CD8-positive, alpha-beta memory T cell (primary cell): ENCODE measurements around the gene NFASC. TPM values are rescaled to one million over a fixed set of nuclear protein-coding genes. Genes with fewer than 3 reads are reported as not detected.

ENCODE experiments used
- CTCF ChIA-PET: fragments of 350-600 bp; sonication (Branson Sonifier 250); formaldehyde crosslinking; loops from one replicate; lab custom pipeline; 2021; ENCODE audit warnings: antibody characterized with exemption; lab: Charles Lee
- POLR2A ChIA-PET: fragments of 350-600 bp; sonication (Branson Sonifier 250); formaldehyde crosslinking; loops from one replicate; lab custom pipeline; 2021; ENCODE audit warnings: antibody characterized with exemption; lab: Charles Lee
- DNase-seq, 5 donors: peaks; one replicate each; pipeline versions ENCODE4 v3.0.0 to v3.0.0-alpha.2; 2020 to 2022; ENCODE audit warnings: mixed read lengths in 1 of 5
- H3K27ac ChIP-seq: one replicate; pipeline ENCODE4 v1.7.0; 2013; ENCODE audit warnings: low read depth, mild to moderate bottlenecking, low read length, moderate library complexity
- H3K27me3 ChIP-seq: 2 replicates; pipeline ENCODE4 v1.7.0; 2013; ENCODE audit warnings: low read length, mild to moderate bottlenecking; ENCODE audit not compliant: insufficient read depth, poor library complexity, severe bottlenecking
- H3K36me3 ChIP-seq: 2 replicates; pipeline ENCODE4 v1.7.0; 2013; ENCODE audit warnings: mild to moderate bottlenecking, low read length, moderate library complexity; ENCODE audit not compliant: insufficient read depth
- H3K4me1 ChIP-seq: 2 replicates; pipeline ENCODE4 v1.7.0; 2013; ENCODE audit warnings: mild to moderate bottlenecking, low read length, moderate library complexity; ENCODE audit not compliant: insufficient read depth
- H3K4me3 ChIP-seq: 2 replicates; pipeline ENCODE4 v1.7.0; 2013; ENCODE audit warnings: mild to moderate bottlenecking, low read length
- H3K9me3 ChIP-seq: 2 replicates; pipeline ENCODE4 v1.7.0; 2013; ENCODE audit warnings: mild to moderate bottlenecking, low read length
- H3K27ac Mint-ChIP-seq, 8 donors: one replicate each; pipeline ENCODE4 v1.8.0; 2020 to 2021; ENCODE audit warnings: mixed read lengths in 8 of 8, mild to moderate bottlenecking in 6 of 8, inconsistent platforms in 3 of 8, moderate library complexity in 3 of 8
- H3K27me3 Mint-ChIP-seq, 2 donors: one replicate each; pipeline ENCODE4 v1.8.0; 2020 to 2021; ENCODE audit warnings: mixed read lengths in 2 of 2, mild to moderate bottlenecking in 1 of 2, moderate library complexity in 1 of 2
- H3K36me3 Mint-ChIP-seq, 3 donors: one replicate each; pipeline ENCODE4 v1.8.0; 2020 to 2021; ENCODE audit warnings: mixed read lengths in 3 of 3, inconsistent platforms in 1 of 3, mild to moderate bottlenecking in 1 of 3
- H3K4me1 Mint-ChIP-seq, 3 donors: one replicate each; pipeline ENCODE4 v1.8.0; 2020 to 2021; ENCODE audit warnings: mixed read lengths in 3 of 3, inconsistent platforms in 1 of 3, mild to moderate bottlenecking in 1 of 3
- H3K4me3 Mint-ChIP-seq, 7 donors: one replicate each; pipeline ENCODE4 v1.8.0; 2020 to 2021; ENCODE audit warnings: mixed read lengths in 7 of 7, mild to moderate bottlenecking in 6 of 7, moderate library complexity in 4 of 7, inconsistent platforms in 2 of 7
- H3K9me3 Mint-ChIP-seq, 5 donors: one replicate each; pipeline ENCODE4 v1.8.0; 2020 to 2022; ENCODE audit warnings: mixed read lengths in 5 of 5, mild to moderate bottlenecking in 3 of 5, moderate library complexity in 2 of 5, inconsistent platforms in 1 of 5
- polyA plus RNA-seq: library from polyadenylated mRNA; unstranded; fragments of 300-500 nt; fragmentation: Illumina TruSeq; gene quantifications from one replicate; pipeline ENCODE4 v1.2.3, GENCODE V29; 2021
- total RNA-seq, 2 experiments: library from RNA; stranded (reverse); gene quantifications; one replicate each; pipeline ENCODE4 v1.2.3, GENCODE V29; 2021

Gene NFASC
- total and polyA plus RNA-seq, 3 experiments from 2014 or later, result 0.11 to 0.16 TPM; not detected in 1

DNA sequence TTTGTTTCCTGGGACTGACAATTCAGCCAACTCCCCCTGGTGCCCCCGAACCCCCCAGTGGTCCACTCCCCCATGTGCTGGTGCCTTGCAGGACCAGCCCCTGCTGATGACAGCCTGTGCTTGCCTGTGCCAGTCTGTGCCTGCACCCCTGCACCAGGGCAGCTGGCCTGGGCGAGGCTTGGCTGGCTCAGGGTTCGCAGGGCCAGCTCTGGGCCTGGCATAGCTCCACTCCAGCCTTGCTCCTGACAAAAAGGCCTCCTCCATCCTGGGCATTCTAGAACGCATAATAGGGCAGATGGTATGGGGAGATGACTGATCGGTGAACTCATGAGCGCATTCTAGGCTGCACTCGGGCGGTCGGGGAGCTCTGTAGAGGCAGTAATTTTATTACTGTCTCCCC, 177.7 kb downstream of the NFASC start:
- no peaks in the 10 kb centered on the region for H3K4me1 Mint-ChIP-seq
- ChIA-PET CTCF (interaction anchor here (1.3 kb wide), 1 partner anchor 13 kb away, joined by 3 read pairs; no protein-coding TSS in a partner anchor), POLR2A (no interaction called here)
- H3K4me3 Mint-ChIP-seq, result no peak overlapping the region
- Histone ChIP-seq H3K4me1 (no peaks in the 10 kb centered on the region), H3K27me3 (peaks cover 23% of the 10 kb centered on the region), H3K36me3 (no peaks in the 10 kb centered on the region), H3K27ac (no peak overlapping the region), H3K9me3 (no peaks in the 10 kb centered on the region), H3K4me3 (no peak overlapping the region)
- no peak overlapping the region for H3K27ac Mint-ChIP-seq
- H3K27me3 Mint-ChIP-seq, result peaks cover 23 to 58% of the 10 kb centered on the region in 2 donors
- no peak for DNase-seq
- H3K36me3 Mint-ChIP-seq, result no peaks in the 10 kb centered on the region
- no peaks in the 10 kb centered on the region for H3K9me3 Mint-ChIP-seq

DNA sequence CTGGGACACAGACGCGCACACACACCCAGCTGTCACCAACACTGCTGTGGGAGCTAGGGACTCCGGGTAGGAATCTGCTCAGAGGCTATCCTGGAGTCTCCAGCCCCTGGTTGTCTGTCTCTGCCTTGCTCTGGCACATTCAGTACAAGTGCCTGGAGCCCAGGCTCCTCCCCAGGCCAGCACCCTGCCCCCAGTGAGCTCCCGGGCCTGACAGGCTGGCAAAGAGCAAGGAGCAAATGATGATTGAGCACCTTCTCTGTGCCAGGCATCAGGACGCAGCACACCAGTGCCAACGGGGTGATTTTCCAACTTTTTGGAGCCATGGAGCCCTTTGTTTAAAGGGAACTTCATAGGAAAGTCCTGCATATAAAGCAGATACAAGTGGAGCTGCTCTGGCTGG, 178.8 kb downstream of the NFASC start:
- H3K27me3 ChIP-seq, result peaks cover 12% of the 10 kb centered on the region
- H3K4me1 Mint-ChIP-seq, result no peaks in the 10 kb centered on the region
- no peaks in the 10 kb centered on the region for H3K9me3 ChIP-seq
- no peak overlapping the region for H3K27ac ChIP-seq
- H3K27ac Mint-ChIP-seq, result no peak overlapping the region
- H3K36me3 ChIP-seq, result no peaks in the 10 kb centered on the region
- no peak overlapping the region for H3K4me3 Mint-ChIP-seq
- CTCF ChIA-PET, result interaction anchor here (1.3 kb wide), 1 partner anchor 12 kb away, joined by 3 read pairs; no protein-coding TSS in a partner anchor
- no peaks in the 10 kb centered on the region for H3K4me1 ChIP-seq
- DNase-seq, result no peak
- no peaks in the 10 kb centered on the region for H3K9me3 Mint-ChIP-seq
- no peaks in the 10 kb centered on the region for H3K36me3 Mint-ChIP-seq
- peaks cover 17 to 58% of the 10 kb centered on the region in 2 donors for H3K27me3 Mint-ChIP-seq
- no peak overlapping the region for H3K4me3 ChIP-seq
- POLR2A ChIA-PET, result no interaction called here

DNA sequence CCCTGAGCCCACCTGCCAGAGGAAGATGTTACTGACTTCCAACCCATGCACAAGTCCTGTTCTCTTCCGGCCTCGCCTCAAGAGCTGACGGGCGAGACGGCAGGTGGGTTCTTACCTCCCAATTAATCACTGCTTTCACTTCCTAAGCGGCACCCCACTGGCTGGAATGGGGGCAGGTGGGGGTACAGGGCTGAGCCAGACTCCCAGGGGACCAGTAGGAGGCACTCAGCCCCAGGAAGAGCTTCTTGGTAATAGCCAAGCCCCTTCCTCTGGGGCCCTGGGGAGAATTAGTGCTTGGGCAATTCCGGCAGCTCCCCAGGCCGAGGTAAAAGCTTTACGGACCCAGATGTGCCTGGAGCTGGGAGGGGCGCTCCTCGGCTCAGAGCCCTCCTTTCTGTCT, 182.0 kb downstream of the NFASC start:
- POLR2A ChIA-PET, result no interaction called here
- H3K4me3 ChIP-seq, result no peak overlapping the region
- DNase-seq, result no peak
- H3K9me3 ChIP-seq, result no peaks in the 10 kb centered on the region
- H3K27ac Mint-ChIP-seq, result no peak overlapping the region
- H3K9me3 Mint-ChIP-seq, result no peaks in the 10 kb centered on the region
- H3K36me3 Mint-ChIP-seq, result no peaks in the 10 kb centered on the region
- CTCF ChIA-PET, result interaction anchor here (1.4 kb wide), 1 partner anchor 10 kb away, joined by 4 read pairs; no protein-coding TSS in a partner anchor
- no peaks in the 10 kb centered on the region for H3K36me3 ChIP-seq
- no peaks in the 10 kb centered on the region for H3K4me1 ChIP-seq
- H3K27me3 ChIP-seq, result no peaks in the 10 kb centered on the region
- H3K4me3 Mint-ChIP-seq, result no peak overlapping the region
- peaks cover 4 to 35% of the 10 kb centered on the region in 2 donors for H3K27me3 Mint-ChIP-seq
- no peaks in the 10 kb centered on the region for H3K4me1 Mint-ChIP-seq
- no peak overlapping the region for H3K27ac ChIP-seq

DNA sequence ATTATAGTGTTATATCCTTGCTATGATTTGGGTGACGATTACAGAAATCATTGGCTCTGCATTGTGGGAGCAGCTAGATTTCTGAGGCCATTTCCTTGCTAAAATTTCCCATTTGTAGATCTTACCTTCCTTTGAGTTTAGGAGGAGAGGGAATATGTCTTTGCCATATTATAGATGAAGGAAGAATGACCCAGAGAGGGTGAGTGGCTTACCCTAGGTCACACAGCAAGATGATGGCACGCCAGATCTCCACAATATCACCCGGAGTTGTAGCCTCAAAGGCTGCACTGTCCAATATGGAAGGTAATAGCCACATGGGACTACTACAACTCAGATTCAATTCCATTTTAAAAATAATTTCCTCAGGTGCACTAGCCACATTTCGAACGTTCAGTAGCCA, 182.6 kb downstream of the NFASC start:
- H3K9me3 Mint-ChIP-seq, result no peaks in the 10 kb centered on the region
- ChIA-PET CTCF (interaction anchor here (1.4 kb wide), 1 partner anchor 10 kb away, joined by 4 read pairs; no protein-coding TSS in a partner anchor), POLR2A (no interaction called here)
- H3K27ac ChIP-seq, result no peak overlapping the region
- no peak overlapping the region for H3K4me3 ChIP-seq
- no peak overlapping the region for H3K4me3 Mint-ChIP-seq
- no peaks in the 10 kb centered on the region for H3K36me3 Mint-ChIP-seq
- no peaks in the 10 kb centered on the region for H3K36me3 ChIP-seq
- no peaks in the 10 kb centered on the region for H3K4me1 ChIP-seq
- H3K27me3 Mint-ChIP-seq, result peaks cover 1 to 30% of the 10 kb centered on the region in 2 donors
- H3K27ac Mint-ChIP-seq, result no peak overlapping the region
- H3K27me3 ChIP-seq, result no peaks in the 10 kb centered on the region
- DNase-seq, result no peak
- no peaks in the 10 kb centered on the region for H3K9me3 ChIP-seq
- H3K4me1 Mint-ChIP-seq, result no peaks in the 10 kb centered on the region

DNA sequence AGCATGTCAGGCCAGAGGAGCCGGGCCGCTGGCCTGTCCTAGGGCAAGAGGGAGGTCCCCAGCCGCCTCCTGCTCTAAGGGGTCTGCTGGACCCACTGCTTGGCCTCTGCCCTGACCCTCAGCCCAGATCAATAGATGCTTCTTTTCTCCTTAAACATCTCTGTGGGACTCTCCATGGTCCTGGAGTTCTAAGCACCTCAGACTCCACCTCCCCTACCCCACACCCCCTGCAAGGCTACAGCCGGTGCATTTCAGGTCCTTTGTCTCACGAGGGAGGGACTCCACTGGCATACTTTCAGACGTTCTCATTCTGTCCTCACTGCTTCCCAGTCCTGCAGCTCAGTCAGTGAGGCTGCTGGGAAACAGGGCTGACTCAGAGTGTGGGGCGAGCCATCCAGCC, 183.4 kb downstream of the NFASC start:
- Mint-ChIP-seq H3K4me1 (no peaks in the 10 kb centered on the region), H3K4me3 (no peak overlapping the region), H3K27me3 (peaks cover 1 to 25% of the 10 kb centered on the region in 2 donors), H3K36me3 (no peaks in the 10 kb centered on the region), H3K9me3 (no peaks in the 10 kb centered on the region), H3K27ac (no peak overlapping the region)
- H3K36me3 ChIP-seq, result no peaks in the 10 kb centered on the region
- H3K4me1 ChIP-seq, result no peaks in the 10 kb centered on the region
- H3K4me3 ChIP-seq, result no peak overlapping the region
- POLR2A ChIA-PET, result no interaction called here
- H3K27ac ChIP-seq, result no peak overlapping the region
- CTCF ChIA-PET, result interaction anchor here (1.4 kb wide), 1 partner anchor 9 kb away, joined by 4 read pairs; no protein-coding TSS in a partner anchor
- H3K9me3 ChIP-seq, result no peaks in the 10 kb centered on the region
- DNase-seq, result no peak
- H3K27me3 ChIP-seq, result no peaks in the 10 kb centered on the region

DNA sequence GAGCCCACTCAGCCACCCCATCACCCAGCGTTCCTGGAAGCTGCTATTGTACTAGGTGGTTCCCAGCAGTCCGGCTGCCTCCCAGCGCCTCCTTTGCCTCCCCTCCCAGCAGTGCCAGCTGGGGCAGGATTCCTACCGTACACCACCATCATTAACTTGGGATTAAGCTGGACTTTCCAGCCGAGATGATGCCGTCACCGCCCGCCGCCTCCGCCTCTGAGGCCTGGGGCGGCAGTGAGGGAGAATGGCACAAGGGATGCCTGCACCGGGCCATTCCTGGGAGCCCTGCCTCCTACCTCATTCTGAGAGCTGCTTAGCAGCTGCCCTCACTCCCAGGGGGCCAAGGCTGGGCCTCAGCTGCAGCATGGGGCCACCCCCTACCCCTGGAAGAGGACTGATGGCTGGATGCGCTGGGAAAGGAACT, 185.5 kb downstream of the NFASC start:
- Mint-ChIP-seq H3K27ac (no peak overlapping the region), H3K36me3 (no peaks in the 10 kb centered on the region), H3K4me1 (no peaks in the 10 kb centered on the region), H3K4me3 (no peak overlapping the region), H3K27me3 (peaks cover 0 to 12% of the 10 kb centered on the region in 2 donors), H3K9me3 (no peaks in the 10 kb centered on the region)
- H3K9me3 ChIP-seq, result no peaks in the 10 kb centered on the region
- no peak overlapping the region for H3K4me3 ChIP-seq
- no peak for DNase-seq
- H3K36me3 ChIP-seq, result no peaks in the 10 kb centered on the region
- no peaks in the 10 kb centered on the region for H3K27me3 ChIP-seq
- CTCF ChIA-PET, result no interaction called here
- H3K4me1 ChIP-seq, result no peaks in the 10 kb centered on the region
- POLR2A ChIA-PET, result no interaction called here
- no peak overlapping the region for H3K27ac ChIP-seq

DNA sequence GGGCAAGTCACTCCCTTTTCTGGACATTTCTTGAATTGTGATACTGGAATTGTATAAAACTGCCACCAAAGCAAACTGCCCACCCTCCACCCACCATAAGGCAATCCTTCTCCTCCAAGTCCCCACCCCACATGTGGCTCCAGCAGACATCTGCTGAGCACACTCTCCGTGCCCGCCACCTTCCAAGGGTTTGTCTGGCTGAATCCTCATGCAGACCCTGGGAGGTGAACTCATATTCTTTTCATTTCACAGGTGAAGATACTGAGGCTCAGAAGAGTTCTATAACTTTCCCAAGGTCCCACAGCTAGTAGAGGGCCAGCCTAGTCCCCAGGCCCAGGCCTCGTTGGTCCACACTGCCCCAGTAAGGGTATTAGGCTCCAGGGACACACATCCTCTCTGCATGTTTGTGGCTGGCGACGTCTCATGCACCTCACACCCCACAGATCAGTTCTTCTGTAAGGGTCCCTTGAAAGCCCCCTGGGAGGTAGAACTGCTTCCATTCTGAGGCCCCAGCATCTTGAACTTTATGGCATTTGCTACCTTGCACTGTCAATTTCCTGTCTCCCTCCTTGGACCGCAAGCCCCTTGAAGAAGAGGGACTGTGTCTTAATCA, 186.4 kb downstream of the NFASC start:
- Mint-ChIP-seq H3K9me3 (no peaks in the 10 kb centered on the region), H3K4me1 (no peaks in the 10 kb centered on the region)
- CTCF ChIA-PET, result no interaction called here

DNA sequence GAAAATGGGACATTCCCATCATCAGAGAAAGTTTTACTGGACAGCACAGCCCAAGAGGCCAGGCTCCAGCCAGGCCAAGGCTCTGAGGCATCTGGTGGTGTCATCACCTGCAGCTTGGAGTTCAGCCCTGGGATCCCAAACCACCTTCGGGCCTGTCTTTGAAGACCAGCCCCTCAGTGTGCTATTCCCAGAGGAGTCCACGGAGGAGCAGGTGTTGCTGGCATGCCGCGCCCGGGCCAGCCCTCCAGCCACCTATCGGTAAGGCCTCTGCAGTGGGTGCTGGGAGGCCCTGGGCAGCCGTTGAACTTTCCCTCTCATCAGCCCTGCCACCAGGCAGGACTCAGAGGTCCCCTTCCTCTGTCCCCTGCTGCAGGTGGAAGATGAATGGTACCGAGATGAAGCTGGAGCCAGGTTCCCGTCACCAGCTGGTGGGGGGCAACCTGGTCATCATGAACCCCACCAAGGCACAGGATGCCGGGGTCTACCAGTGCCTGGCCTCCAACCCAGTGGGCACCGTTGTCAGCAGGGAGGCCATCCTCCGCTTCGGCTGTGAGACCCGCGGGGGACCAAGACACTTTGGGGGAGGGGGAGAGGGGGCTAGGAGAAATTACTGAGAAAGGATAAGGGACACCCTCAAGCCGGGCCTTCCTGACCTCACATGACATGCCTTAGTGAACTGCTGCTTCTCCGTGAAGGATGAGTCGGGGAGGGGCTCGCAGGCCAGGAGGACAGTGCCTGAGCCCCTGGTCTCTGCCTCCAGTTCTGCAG, 187.3 kb downstream of the NFASC start:
- H3K27me3 Mint-ChIP-seq, result peaks cover 0 to 11% of the 10 kb centered on the region in 2 donors
- Histone ChIP-seq H3K36me3 (no peaks in the 10 kb centered on the region), H3K27ac (no peak overlapping the region), H3K9me3 (no peaks in the 10 kb centered on the region), H3K4me1 (no peaks in the 10 kb centered on the region), H3K27me3 (no peaks in the 10 kb centered on the region), H3K4me3 (no peak overlapping the region)
- no peak overlapping the region for H3K4me3 Mint-ChIP-seq
- ChIA-PET POLR2A (no interaction called here), CTCF (no interaction called here)
- no peak for DNase-seq
- no peaks in the 10 kb centered on the region for H3K9me3 Mint-ChIP-seq
- no peaks in the 10 kb centered on the region for H3K4me1 Mint-ChIP-seq
- no peak overlapping the region for H3K27ac Mint-ChIP-seq
- H3K36me3 Mint-ChIP-seq, result no peaks in the 10 kb centered on the region

More for the DNA sequence above, 186.4 kb downstream of the NFASC start:
- Mint-ChIP-seq H3K36me3 (no peaks in the 10 kb centered on the region), H3K27ac (no peak overlapping the region), H3K27me3 (peaks cover 0 to 11% of the 10 kb centered on the region in 2 donors), H3K4me3 (no peak overlapping the region)
- H3K36me3 ChIP-seq, result no peaks in the 10 kb centered on the region
- H3K27ac ChIP-seq, result no peak overlapping the region
- POLR2A ChIA-PET, result no interaction called here
- H3K9me3 ChIP-seq, result no peaks in the 10 kb centered on the region
- H3K4me1 ChIP-seq, result no peaks in the 10 kb centered on the region
- H3K27me3 ChIP-seq, result no peaks in the 10 kb centered on the region
- no peak overlapping the region for H3K4me3 ChIP-seq
- no peak for DNase-seq
